ENCODE results near the gene PDE7B.

DNA sequence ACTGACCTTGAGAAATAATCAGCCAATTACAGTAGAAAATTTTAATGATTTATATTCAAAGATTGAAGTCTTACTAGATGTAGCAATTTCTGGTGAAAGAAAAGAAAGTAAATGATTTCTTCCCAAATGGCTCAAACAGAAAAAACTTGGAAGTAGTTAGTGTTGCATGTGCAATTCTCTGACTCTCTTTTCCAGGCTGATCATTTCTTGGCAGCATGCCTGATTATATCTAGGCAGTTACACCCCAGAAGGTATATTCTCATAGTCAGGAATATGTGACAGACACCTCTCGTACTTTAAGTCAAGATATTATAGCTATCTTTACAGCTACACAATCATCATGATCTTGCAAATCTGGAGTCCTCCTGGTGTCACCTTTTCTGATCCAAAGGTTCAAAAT is 122.9 kb downstream of the PDE7B start:
- TF ChIP-seq FOXA1 (IDR thresholded peaks at IDR 0.05): no peak
- TF ChIP-seq TAF1 (conservative IDR thresholded peaks at IDR 0.05): no peak
- TF ChIP-seq, protein P1, sequence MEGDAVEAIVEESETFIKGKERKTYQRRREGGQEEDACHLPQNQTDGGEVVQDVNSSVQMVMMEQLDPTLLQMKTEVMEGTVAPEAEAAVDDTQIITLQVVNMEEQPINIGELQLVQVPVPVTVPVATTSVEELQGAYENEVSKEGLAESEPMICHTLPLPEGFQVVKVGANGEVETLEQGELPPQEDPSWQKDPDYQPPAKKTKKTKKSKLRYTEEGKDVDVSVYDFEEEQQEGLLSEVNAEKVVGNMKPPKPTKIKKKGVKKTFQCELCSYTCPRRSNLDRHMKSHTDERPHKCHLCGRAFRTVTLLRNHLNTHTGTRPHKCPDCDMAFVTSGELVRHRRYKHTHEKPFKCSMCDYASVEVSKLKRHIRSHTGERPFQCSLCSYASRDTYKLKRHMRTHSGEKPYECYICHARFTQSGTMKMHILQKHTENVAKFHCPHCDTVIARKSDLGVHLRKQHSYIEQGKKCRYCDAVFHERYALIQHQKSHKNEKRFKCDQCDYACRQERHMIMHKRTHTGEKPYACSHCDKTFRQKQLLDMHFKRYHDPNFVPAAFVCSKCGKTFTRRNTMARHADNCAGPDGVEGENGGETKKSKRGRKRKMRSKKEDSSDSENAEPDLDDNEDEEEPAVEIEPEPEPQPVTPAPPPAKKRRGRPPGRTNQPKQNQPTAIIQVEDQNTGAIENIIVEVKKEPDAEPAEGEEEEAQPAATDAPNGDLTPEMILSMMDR (IDR thresholded peaks at IDR 0.05; ENCODE audit: low read depth, low read length, missing input control): no peak
- no peak for TF ChIP-seq GABPA (IDR thresholded peaks at IDR 0.05 in 1 of 2, conservative IDR thresholded peaks at IDR 0.05 in 1 of 2)
- no peak for TF ChIP-seq SP1 (IDR thresholded peaks at IDR 0.05)
- no peak for TF ChIP-seq HNF4A (conservative IDR thresholded peaks at IDR 0.05)
- TF ChIP-seq ZBTB33 (IDR thresholded peaks at IDR 0.05): no peak
- no peak for TF ChIP-seq RAD21 (IDR thresholded peaks at IDR 0.05)
- TF ChIP-seq MAX (IDR thresholded peaks at IDR 0.05): no peak
- no peak for TF ChIP-seq EGR1 (IDR thresholded peaks at IDR 0.05; ENCODE audit: low read depth in 2 of 2)
- TF ChIP-seq JUND (IDR thresholded peaks at IDR 0.05): no peak
- no peak for TF ChIP-seq ATF3 (IDR thresholded peaks at IDR 0.05)
- no peak for TF ChIP-seq REST (IDR thresholded peaks at IDR 0.05)
